HepG2 (cell line): ENCODE results near the gene TRIM28. TPM values are rescaled to one million over a fixed set of nuclear protein-coding genes. Genes with fewer than 3 reads are reported as not detected.

Experiments used
- AGO1 ChIP-seq: fragments of 200-400 bp; formaldehyde crosslinking; IDR thresholded peaks from 2 replicates; pipeline ENCODE4 v1.6.1; 2017; ENCODE audit warnings: mild to moderate bottlenecking, low read depth, low read length, moderate library complexity; ENCODE audit not compliant: poor library complexity, severe bottlenecking
- ARNT ChIP-seq: fragments of 450-650 bp; IDR thresholded peaks from 2 replicates; pipeline ENCODE4 v1.6.1; 2017
- BCL3 ChIP-seq: sonication (generic); formaldehyde crosslinking; IDR thresholded peaks from 2 replicates; pipeline ENCODE4 v1.5.1; 2020; ENCODE audit warnings: mild to moderate bottlenecking, missing genetic modification reagents, moderate library complexity
- DNMT1 ChIP-seq: sonication (generic); formaldehyde crosslinking; IDR thresholded peaks from 2 replicates; pipeline ENCODE4 v1.5.1; 2020; ENCODE audit warnings: mild to moderate bottlenecking, missing genetic modification reagents
- GATAD2A ChIP-seq: IDR thresholded peaks from 2 replicates; pipeline ENCODE4 v1.6.1; 2016
- IRF2 ChIP-seq: IDR thresholded peaks from 2 replicates; pipeline ENCODE4 v1.6.1; 2018; ENCODE audit warnings: missing genetic modification reagents, missing compliant biosample characterization
- MAF1 ChIP-seq: sonication (generic); formaldehyde crosslinking; IDR thresholded peaks from 2 replicates; pipeline ENCODE4 v1.5.0; 2020; ENCODE audit warnings: missing genetic modification reagents, borderline replicate concordance
- PREB ChIP-seq: sonication (generic); formaldehyde crosslinking; IDR thresholded peaks from 2 replicates; pipeline ENCODE4 v1.4.0; 2020; ENCODE audit warnings: missing genetic modification reagents
- RAD51 ChIP-seq: fragments of 450-650 bp; IDR thresholded peaks from 2 replicates; pipeline ENCODE4 v1.6.1; 2016; ENCODE audit warnings: borderline replicate concordance
- REL ChIP-seq: sonication (generic); formaldehyde crosslinking; conservative IDR thresholded peaks from 2 replicates; pipeline ENCODE4 v1.8.0; 2022; ENCODE audit warnings: mild to moderate bottlenecking, missing genetic modification reagents, moderate library complexity
- RFX3 ChIP-seq: IDR thresholded peaks from 2 replicates; pipeline ENCODE4 v1.6.1; 2016; ENCODE audit warnings: missing biosample characterization, missing genetic modification reagents
- SUZ12 ChIP-seq: fragments of 150-350 bp; IDR thresholded peaks from 2 replicates; pipeline ENCODE4 v1.6.1; 2014; ENCODE audit warnings: low read depth, low read length
- TBX3 ChIP-seq: fragments of 450-650 bp; IDR thresholded peaks from 2 replicates; pipeline ENCODE4 v1.6.1; 2017; ENCODE audit warnings: antibody characterized with exemption, mild to moderate bottlenecking, inconsistent platforms, borderline replicate concordance
- USF2 ChIP-seq, 2 experiments: sonication (generic) in 1 of 2; formaldehyde crosslinking in 1 of 2; IDR thresholded peaks; 2 replicates each; pipeline versions ENCODE4 v1.5.1 to v1.6.1; 2011 to 2020; ENCODE audit warnings: borderline replicate concordance in 1 of 2, low read depth in 1 of 2, low read length in 1 of 2, mild to moderate bottlenecking in 1 of 2, missing genetic modification reagents in 1 of 2, moderate library complexity in 1 of 2
- YEATS2 ChIP-seq: sonication (generic); formaldehyde crosslinking; IDR thresholded peaks from 2 replicates; pipeline ENCODE4 v1.4.0; 2020; ENCODE audit warnings: missing genetic modification reagents, borderline replicate concordance
- ZBTB42 ChIP-seq: sonication (generic); formaldehyde crosslinking; IDR thresholded peaks from 2 replicates; pipeline ENCODE4 v1.5.0; 2020; ENCODE audit warnings: mild to moderate bottlenecking, missing genetic modification reagents
- ZBTB43 ChIP-seq: sonication (generic); formaldehyde crosslinking; conservative IDR thresholded peaks from 2 replicates; pipeline ENCODE4 v1.4.0; 2020; ENCODE audit warnings: missing genetic modification reagents
- ZC3H13 ChIP-seq: sonication (generic); formaldehyde crosslinking; IDR thresholded peaks from 2 replicates; pipeline ENCODE4 v1.8.1; 2023; ENCODE audit warnings: mild to moderate bottlenecking, missing genetic modification reagents, moderate library complexity
- ZFYVE20 ChIP-seq: sonication (generic); formaldehyde crosslinking; IDR thresholded peaks from 2 replicates; pipeline ENCODE4 v1.8.0; 2023; ENCODE audit warnings: low read depth, mild to moderate bottlenecking, moderate library complexity, missing genetic modification reagents, borderline replicate concordance
- ZNF44 ChIP-seq: sonication (generic); formaldehyde crosslinking; IDR thresholded peaks from 2 replicates; pipeline ENCODE4 v1.5.1; 2020; ENCODE audit warnings: mild to moderate bottlenecking, missing genetic modification reagents
- ZNF562 ChIP-seq: sonication (generic); formaldehyde crosslinking; IDR thresholded peaks from 2 replicates; pipeline ENCODE4 v1.8.0; 2022; ENCODE audit warnings: missing genetic modification reagents, borderline replicate concordance
- ZNF788 ChIP-seq: sonication (generic); formaldehyde crosslinking; IDR thresholded peaks from 2 replicates; pipeline ENCODE4 v1.5.0; 2020; ENCODE audit warnings: mild to moderate bottlenecking, missing genetic modification reagents, borderline replicate concordance
- polyA plus RNA-seq, 8 experiments: library from polyadenylated mRNA; depleted of rRNA in 3 of 8; stranded (reverse) in 7 of 8; unstranded in 1 of 8; fragments of >200 nt; fragmentation: Illumina TruSeq in 4 of 8; extraction: Trizol in 4 of 8; gene quantifications; 2 replicates each; pipeline versions ENCODE4 v1.2.1 to v1.2.3, GENCODE V29; 2011 to 2016; ENCODE audit warnings: low read depth in 4 of 8, missing spikeins in 1 of 8, mixed read lengths in 1 of 8; ENCODE audit not compliant: insufficient read depth in 1 of 8
- total RNA-seq, 5 experiments: library from RNA; depleted of rRNA; stranded (reverse); fragments of >200 nt; fragmentation: Illumina TruSeq; extraction: Trizol; gene quantifications; 2 replicates each; pipeline ENCODE4 v1.2.3, GENCODE V29; 2016; ENCODE audit warnings: low read depth in 1 of 5

The TRIM28 gene
- total and polyA plus RNA-seq, 2 of the 13 experiments (the other 11 are each of a cell fraction or from before 2014, with no cell fraction given) = 361 to 439 TPM

- no peak for TF ChIP-seq USF2 (IDR thresholded peaks at IDR 0.05; ENCODE audit: low read depth, low read length)
- TF ChIP-seq USF2 (CRISPR knock-in tag; IDR thresholded peaks at IDR 0.05; ENCODE audit: borderline replicate concordance) = peak; percentile 34; the same call in 1 of the 2 replicates
- TF ChIP-seq ZNF562 = no peak
- peak; percentile 45; the same call in 1 of the 2 replicates for TF ChIP-seq ZC3H13 (CRISPR knock-in tag)
- peak; percentile 44; the same call in 1 of the 2 replicates for TF ChIP-seq IRF2 (CRISPR knock-in tag)
- peak; percentile 86 for TF ChIP-seq YEATS2 (CRISPR knock-in tag)
- no peak for TF ChIP-seq ZFYVE20
- peak; percentile 70; the same call in 1 of the 2 replicates for TF ChIP-seq MAF1 (CRISPR knock-in tag)
- TF ChIP-seq ZBTB42 (CRISPR knock-in tag) = no peak; the same call in 1 of the 2 replicates
- TF ChIP-seq BCL3 = peak; percentile 68; the same call in 1 of the 2 replicates
- TF ChIP-seq ARNT = no peak
- no peak for TF ChIP-seq REL (CRISPR knock-in tag)
- peak; percentile 87; the same call in 1 of the 2 replicates for TF ChIP-seq ZNF788 (CRISPR knock-in tag)
- no peak for TF ChIP-seq TBX3
- peak; percentile 27 for TF ChIP-seq AGO1
- no peak for TF ChIP-seq ZNF44 (CRISPR knock-in tag)
- TF ChIP-seq SUZ12 = no peak
- no peak for TF ChIP-seq PREB
- peak; percentile 67 for TF ChIP-seq ZBTB43 (CRISPR knock-in tag)
- TF ChIP-seq DNMT1 (CRISPR knock-in tag) = no peak
- TF ChIP-seq RFX3 (CRISPR knock-in tag) = no peak
- no peak for TF ChIP-seq GATAD2A (CRISPR knock-in tag)
- TF ChIP-seq RAD51 = no peak
Observed at GRCh38 chr19:58558623-58559274, 14.9 kb downstream of the TRIM28 start (continued).
